Measurements from ENCODE around the gene C2orf92. TPM values are rescaled to one million over a fixed set of nuclear protein-coding genes. Genes with fewer than 3 reads are reported as not detected.

Gene C2orf92
- total RNA-seq, 1 experiment from 2014 or later = 5.3 TPM

- H3K27ac Mint-ChIP-seq (ENCODE audit: low read depth, unreplicated experiment) = no peak overlapping the region
- CTCF ChIA-PET = interaction anchor here (0.5 to 0.9 kb wide), 3 partner anchors 17 to 1274 kb away, joined by 3 read pairs; no protein-coding TSS in a partner anchor
- H3K4me1 Mint-ChIP-seq (ENCODE audit: insufficient read depth, unreplicated experiment) = peaks cover 11% of the 10 kb centered on the region
- POLR2A ChIA-PET = no interaction called here
- intact Hi-C loops (cut with micrococcal nuclease) = no loop called here
- BruUV-seq (replicated peaks) = no TSS peak
- H3K4me3 Mint-ChIP-seq (ENCODE audit: unreplicated experiment) = no peak overlapping the region
- H3K9me3 Mint-ChIP-seq (ENCODE audit: unreplicated experiment) = no peaks in the 10 kb centered on the region
- DNase-seq (ENCODE audit: unreplicated experiment) = no peak
- H3K36me3 Mint-ChIP-seq (ENCODE audit: insufficient read depth, unreplicated experiment) = peaks cover 6% of the 10 kb centered on the region
- H3K27me3 Mint-ChIP-seq (ENCODE audit: insufficient read depth, unreplicated experiment) = no peaks in the 10 kb centered on the region
- no peak for TF ChIP-seq CTCF (IDR thresholded peaks at IDR 0.05; ENCODE audit: unreplicated experiment)
Observed at GRCh38 chr2:97723156-97724072, 53.9 kb downstream of the C2orf92 start.

GRCh38 chr2:97724073-97724410 is 54.5 kb downstream of the C2orf92 start:
- Mint-ChIP-seq H3K4me1 (ENCODE audit: insufficient read depth, unreplicated experiment) (peaks cover 12% of the 10 kb centered on the region), H3K27me3 (ENCODE audit: insufficient read depth, unreplicated experiment) (no peaks in the 10 kb centered on the region), H3K27ac (ENCODE audit: low read depth, unreplicated experiment) (no peak overlapping the region), H3K9me3 (ENCODE audit: unreplicated experiment) (no peaks in the 10 kb centered on the region), H3K36me3 (ENCODE audit: insufficient read depth, unreplicated experiment) (peaks cover 6% of the 10 kb centered on the region), H3K4me3 (ENCODE audit: unreplicated experiment) (no peak overlapping the region)
- POLR2A ChIA-PET = no interaction called here
- DNase-seq (ENCODE audit: unreplicated experiment) = no peak
- CTCF ChIA-PET = interaction anchor here (0.5 to 1.5 kb wide), 4 partner anchors 16 to 1274 kb away, joined by 3 read pairs; no protein-coding TSS in a partner anchor
- no peak for TF ChIP-seq CTCF (IDR thresholded peaks at IDR 0.05; ENCODE audit: unreplicated experiment)
- intact Hi-C loops (cut with micrococcal nuclease) = no loop called here
- no TSS peak for BruUV-seq (replicated peaks)

- Mint-ChIP-seq H3K27me3 (ENCODE audit: insufficient read depth, unreplicated experiment) (no peaks in the 10 kb centered on the region), H3K4me1 (ENCODE audit: insufficient read depth, unreplicated experiment) (peaks cover 12% of the 10 kb centered on the region), H3K9me3 (ENCODE audit: unreplicated experiment) (no peaks in the 10 kb centered on the region), H3K4me3 (ENCODE audit: unreplicated experiment) (no peak overlapping the region), H3K27ac (ENCODE audit: low read depth, unreplicated experiment) (no peak overlapping the region), H3K36me3 (ENCODE audit: insufficient read depth, unreplicated experiment) (peaks cover 6% of the 10 kb centered on the region)
- ChIA-PET CTCF (interaction anchor here (0.5 to 1.5 kb wide), 3 partner anchors 16 to 25 kb away, joined by 3 to 4 read pairs (median 3); no protein-coding TSS in a partner anchor), POLR2A (no interaction called here)
- intact Hi-C loops (cut with micrococcal nuclease) = no loop called here
- no TSS peak for BruUV-seq (replicated peaks)
- TF ChIP-seq CTCF (IDR thresholded peaks at IDR 0.05; ENCODE audit: unreplicated experiment) = no peak
- DNase-seq (ENCODE audit: unreplicated experiment) = no peak
Observed at GRCh38 chr2:97724501-97724900, 55.0 kb downstream of the C2orf92 start.

GRCh38 chr2:97724946-97725688 is 55.6 kb downstream of the C2orf92 start:
- Mint-ChIP-seq H3K9me3 (ENCODE audit: unreplicated experiment) (no peaks in the 10 kb centered on the region), H3K27ac (ENCODE audit: low read depth, unreplicated experiment) (no peak overlapping the region), H3K4me1 (ENCODE audit: insufficient read depth, unreplicated experiment) (peaks cover 12% of the 10 kb centered on the region), H3K4me3 (ENCODE audit: unreplicated experiment) (no peak overlapping the region), H3K27me3 (ENCODE audit: insufficient read depth, unreplicated experiment) (no peaks in the 10 kb centered on the region), H3K36me3 (ENCODE audit: insufficient read depth, unreplicated experiment) (peaks cover 6% of the 10 kb centered on the region)
- ChIA-PET CTCF (interaction anchor here (1.0 to 1.9 kb wide), 3 partner anchors 16 to 25 kb away, joined by 3 to 10 read pairs (median 4); no protein-coding TSS in a partner anchor), POLR2A (no interaction called here)
- no peak for TF ChIP-seq CTCF (IDR thresholded peaks at IDR 0.05; ENCODE audit: unreplicated experiment)
- no TSS peak for BruUV-seq (replicated peaks)
- DNase-seq (ENCODE audit: unreplicated experiment) = no peak
- intact Hi-C loops (cut with micrococcal nuclease) = no loop called here

Measured in MCF 10A (cell line).